Measurements from ENCODE around the gene IFNGR2. TPM values are rescaled to one million over a fixed set of nuclear protein-coding genes. Genes with fewer than 3 reads are reported as not detected.
A peak's percentile ranks its signal among the peaks of the same experiment; 100 is the strongest.
"Not testable (repeated sequence)": the region's sequence is repeated elsewhere in the genome, so short reads cannot be mapped to it uniquely, and the experiment has no call there.

Gene IFNGR2
- 35.1 TPM for total RNA-seq
- long read RNA-seq, transcript IFNGR2-201 (7 exons, 2,221 nt) = major isoform, 142 of 162 reads
- long read RNA-seq, partial matches to known transcripts = 9 of 162 reads
- long read RNA-seq, other reads (novel, unspliced or antisense) = 7 of 162 reads

- intact Hi-C loops (cut with micrococcal nuclease) = no loop called here
- peak; percentile 72 for ATAC-seq
Observed at GRCh38 chr21:33403128-33403785, at the start of gene IFNGR2. Gene IFNGR2 (plus strand): TSS chr21:33403413. CDS start chr21:33403544, 131 bp downstream.

GRCh38 chr21:33355355-33355754 lies 47.9 kb upstream of the IFNGR2 start:
- intact Hi-C loops (cut with micrococcal nuclease) = no loop called here
- ATAC-seq (no peak), DNase-seq (no peak)

More at GRCh38 chr21:33403128-33403785, at the start of gene IFNGR2:
- peak; percentile 78 for DNase-seq

- ATAC-seq (no peak), DNase-seq (no peak)
- intact Hi-C loops (cut with micrococcal nuclease) = no loop called here
Observed at GRCh38 chr21:33355996-33356395, 47.2 kb upstream of the IFNGR2 start.

- no peak for DNase-seq
- ATAC-seq = no peak
- intact Hi-C loops (cut with micrococcal nuclease) = no loop called here
Observed at GRCh38 chr21:33357177-33357576, 46.0 kb upstream of the IFNGR2 start.

GRCh38 chr21:33359446-33359845 lies 43.8 kb upstream of the IFNGR2 start:
- intact Hi-C loops (cut with micrococcal nuclease) = no loop called here
- DNase-seq (no peak), ATAC-seq (no peak)

- DNase-seq (no peak), ATAC-seq (peak; percentile 58)
- intact Hi-C loops (cut with micrococcal nuclease) = no loop called here
Observed at GRCh38 chr21:33360281-33360680, 42.9 kb upstream of the IFNGR2 start.

- intact Hi-C loops (cut with micrococcal nuclease) = no loop called here
- DNase-seq (peak; percentile 82), ATAC-seq (peak; percentile 86)
Observed at GRCh38 chr21:33360881-33361602, 42.2 kb upstream of the IFNGR2 start.

- intact Hi-C loops (cut with micrococcal nuclease) = no loop called here
- peak; percentile 13 for ATAC-seq
- no peak for DNase-seq
Observed at GRCh38 chr21:33362044-33362555, 41.1 kb upstream of the IFNGR2 start.

GRCh38 chr21:33363911-33364609 lies 39.2 kb upstream of the IFNGR2 start:
- ATAC-seq; intact Hi-C loops (cut with micrococcal nuclease); DNase-seq: not testable (repeated sequence)

- no peak for DNase-seq
- intact Hi-C loops (cut with micrococcal nuclease) = loop anchor here (5.0 kb wide), 1 partner anchor 168 kb away; no protein-coding TSS in a partner anchor
- no peak for ATAC-seq
Observed at GRCh38 chr21:33364830-33365229, 38.4 kb upstream of the IFNGR2 start.

GRCh38 chr21:33367309-33367973 lies 35.8 kb upstream of the IFNGR2 start:
- intact Hi-C loops (cut with micrococcal nuclease) = loop anchor here (5.0 kb wide), 1 partner anchor 170 kb away; no protein-coding TSS in a partner anchor

GRCh38 chr21:33368124-33368523 lies 35.1 kb upstream of the IFNGR2 start:
- intact Hi-C loops (cut with micrococcal nuclease) = loop anchor here (5.0 kb wide), 1 partner anchor 171 kb away; no protein-coding TSS in a partner anchor
- DNase-seq (no peak), ATAC-seq (no peak)

More at GRCh38 chr21:33367309-33367973, 35.8 kb upstream of the IFNGR2 start:
- ATAC-seq (no peak), DNase-seq (no peak)

GRCh38 chr21:33368576-33368975 lies 34.6 kb upstream of the IFNGR2 start:
- intact Hi-C loops (cut with micrococcal nuclease) = loop anchor here (5.0 kb wide), 1 partner anchor 171 kb away; no protein-coding TSS in a partner anchor
- DNase-seq (no peak), ATAC-seq (no peak)

- intact Hi-C loops (cut with micrococcal nuclease) = loop anchor here (5.0 kb wide), 1 partner anchor 172 kb away; no protein-coding TSS in a partner anchor
- DNase-seq = no peak
- ATAC-seq = no peak
Observed at GRCh38 chr21:33369586-33369985, 33.6 kb upstream of the IFNGR2 start.

GRCh38 chr21:33370305-33370704 lies 32.9 kb upstream of the IFNGR2 start:
- intact Hi-C loops (cut with micrococcal nuclease) = no loop called here
- DNase-seq (no peak), ATAC-seq (no peak)

- ATAC-seq = no peak
- intact Hi-C loops (cut with micrococcal nuclease) = no loop called here
- no peak for DNase-seq
Observed at GRCh38 chr21:33371366-33371765, 31.8 kb upstream of the IFNGR2 start.

GRCh38 chr21:33372582-33372981 lies 30.6 kb upstream of the IFNGR2 start:
- intact Hi-C loops (cut with micrococcal nuclease) = no loop called here
- ATAC-seq (no peak), DNase-seq (no peak)

- no peak for ATAC-seq
Observed at GRCh38 chr21:33373451-33373850, 29.8 kb upstream of the IFNGR2 start.

GRCh38 chr21:33374080-33374449 lies 29.1 kb upstream of the IFNGR2 start:
- intact Hi-C loops (cut with micrococcal nuclease) = no loop called here
- ATAC-seq (peak; percentile 39), DNase-seq (no peak)

More at GRCh38 chr21:33373451-33373850, 29.8 kb upstream of the IFNGR2 start:
- intact Hi-C loops (cut with micrococcal nuclease) = no loop called here
- no peak for DNase-seq
